Anterior cingulate cortex (tissue), 58 donors: ENCODE results near the gene MORC1.

ENCODE experiments used
- DNase-seq, 58 donors: peaks; one replicate each; lab custom pipeline; 2025; lab: John Stamatoyannopoulos, UW

The MORC1 gene

GRCh38 chr3:109035082-109035481 lies 82.9 kb downstream of the MORC1 start:
- DNase-seq: no peak

- DNase-seq: no peak
Observed at GRCh38 chr3:109033000-109033660, 84.8 kb downstream of the MORC1 start.

GRCh38 chr3:109028753-109029152 lies 89.2 kb downstream of the MORC1 start:
- DNase-seq: no peak

- no peak for DNase-seq
Observed at GRCh38 chr3:109026821-109027220, 91.1 kb downstream of the MORC1 start.

- no peak for DNase-seq
Observed at GRCh38 chr3:109025896-109026295, 92.0 kb downstream of the MORC1 start.

- DNase-seq: peak in 19 of 58 donors; percentile 1 to 52 (median 12)
Observed at GRCh38 chr3:109023656-109024254, 94.2 kb downstream of the MORC1 start.

- DNase-seq: no peak
Observed at GRCh38 chr3:109023167-109023566, 94.8 kb downstream of the MORC1 start.

- DNase-seq: no peak
Observed at GRCh38 chr3:109021556-109021955, 96.4 kb downstream of the MORC1 start.

GRCh38 chr3:109018828-109019227 lies 99.1 kb downstream of the MORC1 start:
- no peak for DNase-seq

GRCh38 chr3:109005443-109005842 lies 112.5 kb downstream of the MORC1 start:
- DNase-seq: no peak

- DNase-seq: no peak
Observed at GRCh38 chr3:108998436-108998835, 119.5 kb downstream of the MORC1 start.

- DNase-seq: no peak
Observed at GRCh38 chr3:108985844-108986243, 132.1 kb downstream of the MORC1 start.

- no peak for DNase-seq
Observed at GRCh38 chr3:108983051-108983450, 134.9 kb downstream of the MORC1 start.

- no peak for DNase-seq
Observed at GRCh38 chr3:108976058-108976457, 141.9 kb downstream of the MORC1 start.

GRCh38 chr3:108973019-108973418 lies 144.9 kb downstream of the MORC1 start:
- no peak for DNase-seq

GRCh38 chr3:108972482-108972881 lies 145.5 kb downstream of the MORC1 start:
- DNase-seq: no peak

- no peak for DNase-seq
Observed at GRCh38 chr3:108970561-108970960, 147.4 kb downstream of the MORC1 start.

GRCh38 chr3:108966773-108967172 lies 151.2 kb downstream of the MORC1 start:
- no peak for DNase-seq

GRCh38 chr3:108959017-108959416 lies 158.9 kb downstream of the MORC1 start:
- no peak for DNase-seq

- no peak for DNase-seq
Observed at GRCh38 chr3:108953700-108954099, 164.2 kb downstream of the MORC1 start, which contains the start of gene GUCA1C. Gene GUCA1C, minus strand, starts transcription at chr3:108953879. Its CDS starts 117 bp downstream, at chr3:108953762.

- DNase-seq: no peak
Observed at GRCh38 chr3:108953210-108953609, 164.7 kb downstream of the MORC1 start.

GRCh38 chr3:108951820-108952501 lies 166.0 kb downstream of the MORC1 start:
- no peak for DNase-seq
